ENCODE data around the gene CXCL14. TPM values are rescaled to one million over a fixed set of nuclear protein-coding genes. Genes with fewer than 3 reads are reported as not detected.
A peak's percentile ranks its signal among the peaks of the same experiment; 100 is the strongest.

The CXCL14 gene
- polyA plus RNA-seq, 1 of the 3 experiments (the other 2 are of a cell fraction): 0.05 TPM

GRCh38 chr5:135569755-135570452 is 8.9 kb downstream of the CXCL14 start:
- peak; percentile 51 for DNase-seq
- TF ChIP-seq SMC3 (IDR thresholded peaks at IDR 0.05; ENCODE audit: low read depth, low read length) (peak; percentile 34), RAD21 (IDR thresholded peaks at IDR 0.05; ENCODE audit: low read length) (0 out of 2 replicates have a peak, but pooled peaks have one; percentile 11), CTCF (IDR thresholded peaks at IDR 0.05) (peak; percentile 56), GABPA (IDR thresholded peaks at IDR 0.05; ENCODE audit: low read depth) (no peak)
- no peaks in the 10 kb centered on the region for H3K27me3 ChIP-seq (ENCODE audit: insufficient read depth)
- no peaks in the 10 kb centered on the region for H3K9me3 ChIP-seq
- H3K27ac ChIP-seq (ENCODE audit: low read depth in 2 of 2, low read length in 1 of 2): no peak overlapping the region
- H3K4me3 ChIP-seq (ENCODE audit: low read depth in 2 of 2, low read length in 1 of 2): no peak overlapping the region
- WGBS (ENCODE audit: low lambda C conversion rate): 29% methylated on average over 8 of the region's 10 CpGs
- H3K9ac ChIP-seq: no peak overlapping the region
- no peak overlapping the region for H3K4me2 ChIP-seq
- no peaks in the 10 kb centered on the region for H3K4me1 ChIP-seq (ENCODE audit: control insufficient read depth in 1 of 2, insufficient read depth in 2 of 2, low read depth in 1 of 2, low read length in 1 of 2)
- no peaks in the 10 kb centered on the region for H3K9me2 ChIP-seq
- ChIA-PET POLR2A (no interaction called here), CTCF (interaction anchor here (0.9 to 25.1 kb wide), 6 partner anchors 10 to 262 kb away, joined by 3 to 409 read pairs (median 136); partner anchors contain the start of gene SLC25A48)
- no peak overlapping the region for H2AFZ ChIP-seq (ENCODE audit: low read depth)
- no peaks in the 10 kb centered on the region for H4K20me1 ChIP-seq (ENCODE audit: insufficient read depth)
- H3F3A ChIP-seq (replicated peaks; ENCODE audit: insufficient read depth): no peaks in the 10 kb centered on the region
- no peaks in the 10 kb centered on the region for H3K79me2 ChIP-seq (ENCODE audit: insufficient read depth)
- no peaks in the 10 kb centered on the region for H3K36me3 ChIP-seq (replicated peaks in 1 of 2; ENCODE audit: control insufficient read depth in 1 of 2, insufficient read depth in 2 of 2, low read length in 1 of 2)

GRCh38 chr5:135568923-135569360 is 9.8 kb downstream of the CXCL14 start:
- H3K4me1 ChIP-seq (ENCODE audit: control insufficient read depth in 1 of 2, insufficient read depth in 2 of 2, low read depth in 1 of 2, low read length in 1 of 2): no peaks in the 10 kb centered on the region
- H3F3A ChIP-seq (replicated peaks; ENCODE audit: insufficient read depth): no peaks in the 10 kb centered on the region
- no peak overlapping the region for H3K27ac ChIP-seq (ENCODE audit: low read depth in 2 of 2, low read length in 1 of 2)
- H3K9me2 ChIP-seq: no peaks in the 10 kb centered on the region
- no peak overlapping the region for H2AFZ ChIP-seq (ENCODE audit: low read depth)
- H4K20me1 ChIP-seq (ENCODE audit: insufficient read depth): no peaks in the 10 kb centered on the region
- CTCF ChIA-PET: interaction anchor here (2.0 to 25.1 kb wide), 5 partner anchors 9 to 263 kb away, joined by 4 to 409 read pairs (median 205); partner anchors contain the start of gene SLC25A48
- H3K36me3 ChIP-seq (replicated peaks in 1 of 2; ENCODE audit: control insufficient read depth in 1 of 2, insufficient read depth in 2 of 2, low read length in 1 of 2): no peaks in the 10 kb centered on the region
- no peak overlapping the region for H3K4me3 ChIP-seq (ENCODE audit: low read depth in 2 of 2, low read length in 1 of 2)
- no peaks in the 10 kb centered on the region for H3K79me2 ChIP-seq (ENCODE audit: insufficient read depth)
- peaks cover 3% of the 10 kb centered on the region; the same call in 1 of the 2 replicates for H3K27me3 ChIP-seq (ENCODE audit: insufficient read depth)
- no peak overlapping the region for H3K4me2 ChIP-seq
- WGBS (ENCODE audit: low lambda C conversion rate): 48% methylated on average over 5 of the region's 5 CpGs
- POLR2A ChIA-PET: no interaction called here
- H3K9me3 ChIP-seq: no peaks in the 10 kb centered on the region
- no peak for DNase-seq
- no peak overlapping the region for H3K9ac ChIP-seq
- no peak for TF ChIP-seq CTCF (IDR thresholded peaks at IDR 0.05)
- no peak for TF ChIP-seq ZBTB33 (IDR thresholded peaks at IDR 0.05; ENCODE audit: borderline replicate concordance, low read depth)
- no peak for TF ChIP-seq PBX3 (IDR thresholded peaks at IDR 0.05)
- no peak for TF ChIP-seq JUND (IDR thresholded peaks at IDR 0.05)
- no peak for TF ChIP-seq RXRA (IDR thresholded peaks at IDR 0.05; ENCODE audit: borderline replicate concordance, low read depth)
- TF ChIP-seq TEAD4 (IDR thresholded peaks at IDR 0.05; ENCODE audit: borderline replicate concordance, insufficient read depth): no peak
- no peak for TF ChIP-seq FOSL2 (IDR thresholded peaks at IDR 0.05; ENCODE audit: borderline replicate concordance, low read depth)
- no peak for TF ChIP-seq TCF12 (IDR thresholded peaks at IDR 0.05)
- TF ChIP-seq NRF1 (IDR thresholded peaks at IDR 0.05; ENCODE audit: low read depth, low read length): no peak
- no peak for TF ChIP-seq CHD2 (IDR thresholded peaks at IDR 0.05; ENCODE audit: low read length, partially characterized antibody)
- TF ChIP-seq REST (IDR thresholded peaks at IDR 0.05; ENCODE audit: low read depth, low read length): no peak
